ENCODE results near the gene CDRT15.
"Not testable (repeated sequence)": the region's sequence is repeated elsewhere in the genome, so short reads cannot be mapped to it uniquely, and the experiment has no call there.

CDRT15 gene

DNA sequence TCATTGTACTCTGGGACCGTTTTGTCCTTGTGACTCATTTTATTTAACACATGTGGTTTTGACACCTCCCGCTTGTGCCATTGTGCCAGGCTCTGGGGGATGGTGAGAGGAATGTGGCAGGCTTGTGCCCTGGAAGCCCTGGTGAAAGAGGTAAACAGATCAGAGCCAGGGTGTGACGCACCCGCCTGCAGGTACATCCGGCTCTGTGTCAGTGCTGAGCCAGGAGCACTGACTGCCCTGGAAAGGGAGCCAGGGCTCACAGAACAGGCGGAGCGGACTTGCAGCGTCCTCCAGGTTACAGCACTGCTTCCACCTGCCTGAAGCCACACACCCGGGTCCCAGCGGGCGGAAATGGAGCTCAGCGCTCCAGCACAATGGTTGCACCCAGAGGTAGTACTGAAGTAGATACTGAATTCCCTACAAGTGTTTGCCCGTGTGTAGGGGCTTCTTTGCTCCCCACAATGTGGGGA, 30.6 kb downstream of the CDRT15 start:
- no peak for FAIRE-seq

- FAIRE-seq, result no peak
Measured at GRCh38 chr17:14205380-14205779, 31.3 kb downstream of the CDRT15 start.

DNA sequence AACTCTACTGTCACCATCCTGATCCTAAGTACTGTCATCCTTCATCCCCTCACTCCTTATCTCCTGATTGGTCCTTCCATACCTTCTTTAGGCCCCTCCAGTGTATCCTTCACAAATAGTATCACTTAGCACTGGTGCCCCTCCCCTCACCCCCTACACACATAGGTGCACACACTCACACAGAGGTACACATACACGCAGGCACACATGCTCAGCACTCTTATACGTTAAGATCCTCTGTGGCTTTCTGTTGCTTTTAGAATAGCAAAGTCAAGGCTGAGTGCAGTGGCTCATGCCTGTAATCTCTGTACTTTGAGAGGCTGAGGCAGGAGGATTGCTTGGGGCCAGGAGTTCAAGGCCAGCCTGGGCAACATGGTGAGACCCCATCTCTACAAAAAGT, 32.1 kb downstream of the CDRT15 start:
- FAIRE-seq, result no peak

DNA sequence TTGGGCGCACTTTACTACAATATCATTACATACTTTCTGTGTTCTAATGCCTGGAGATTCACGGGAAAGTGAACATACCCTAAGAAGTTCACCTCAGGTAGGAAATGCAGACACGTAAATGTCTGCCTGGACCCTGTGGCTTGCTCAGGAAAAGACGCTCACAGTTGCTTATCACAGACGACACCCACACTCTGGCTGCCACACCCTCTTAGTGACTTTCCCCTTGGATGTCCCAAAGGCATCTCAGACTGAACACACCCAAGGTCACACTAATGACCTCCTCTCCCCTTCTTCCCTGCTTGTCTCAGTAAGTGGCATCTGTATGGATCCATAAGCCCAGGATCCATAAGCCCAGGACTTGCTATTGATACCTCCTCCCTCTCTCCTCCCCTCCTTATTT, 32.6 kb downstream of the CDRT15 start:
- no peak for FAIRE-seq

GRCh38 chr17:14203388-14203787, 33.3 kb downstream of the CDRT15 start:
- no peak for FAIRE-seq

GRCh38 chr17:14202388-14203166, 34.1 kb downstream of the CDRT15 start:
- FAIRE-seq, result no peak

GRCh38 chr17:14201988-14202380, 34.7 kb downstream of the CDRT15 start:
- no peak for FAIRE-seq

DNA sequence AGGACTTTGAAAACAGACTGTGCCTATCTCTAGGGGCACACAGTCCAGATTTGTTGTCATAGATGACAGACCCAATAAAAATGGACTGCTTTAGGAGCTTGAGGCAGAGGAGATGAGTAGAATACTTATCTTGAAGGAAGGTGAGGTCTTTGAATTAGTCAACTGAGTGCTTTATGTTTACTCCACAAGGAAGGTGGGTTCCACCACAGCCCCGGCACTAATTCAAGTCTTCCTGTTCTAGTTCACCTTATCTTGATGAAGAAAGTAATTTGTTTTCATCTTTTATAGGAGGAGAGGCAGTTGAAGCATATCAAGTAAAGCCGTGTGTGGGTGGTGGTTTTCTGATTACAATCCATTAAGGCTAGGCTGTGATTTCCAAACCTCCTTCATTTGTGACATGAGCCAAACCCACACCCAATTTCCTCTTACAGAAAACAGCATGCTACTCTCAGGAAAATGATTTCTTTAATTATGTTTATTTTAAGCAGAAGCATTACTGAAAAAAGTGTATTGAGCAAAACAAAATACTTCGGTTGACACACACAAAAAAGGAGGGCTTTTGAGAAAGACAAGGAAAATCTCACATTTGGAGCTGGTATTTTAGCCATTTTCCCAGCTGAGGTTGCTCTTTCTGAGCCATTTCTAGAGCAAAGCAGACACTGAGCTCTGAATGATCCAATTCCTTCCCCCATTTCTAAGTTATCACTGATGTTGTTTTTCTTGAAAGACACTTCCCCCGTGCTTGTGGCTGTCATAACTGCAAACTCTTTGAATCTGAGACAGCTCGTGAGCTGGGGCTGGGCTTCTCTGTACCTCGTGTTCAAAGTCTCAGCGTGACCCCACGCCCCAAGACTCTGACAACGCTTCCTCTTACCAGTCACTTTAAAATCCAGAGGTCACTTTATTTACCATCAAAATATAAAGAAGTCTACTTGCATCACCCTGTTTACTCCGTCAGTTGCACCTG, 35.4 kb downstream of the CDRT15 start:
- no peak for FAIRE-seq

GRCh38 chr17:14200354-14200753, 36.3 kb downstream of the CDRT15 start:
- no peak for FAIRE-seq

- FAIRE-seq, result no peak
Measured at GRCh38 chr17:14199601-14200000, 37.1 kb downstream of the CDRT15 start.

DNA sequence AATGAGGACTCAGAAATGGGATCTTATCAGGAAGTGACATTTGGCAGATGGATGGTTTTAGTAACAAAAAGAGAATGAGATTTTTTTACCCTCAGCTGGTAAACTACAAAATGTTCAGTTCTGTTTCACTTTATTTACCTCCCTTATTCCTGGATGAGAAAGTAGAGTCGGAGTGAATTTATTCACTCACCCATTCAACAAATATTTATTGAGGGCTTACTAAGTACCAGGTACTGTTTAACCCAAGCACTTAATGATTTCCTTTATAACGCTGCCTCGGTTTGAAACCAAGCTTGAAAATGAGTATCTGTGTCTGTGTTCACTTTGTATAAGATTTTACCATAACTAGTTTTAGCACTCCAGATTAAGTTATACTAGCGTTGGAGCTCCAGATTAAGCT, 38.1 kb downstream of the CDRT15 start:
- no peak for FAIRE-seq

DNA sequence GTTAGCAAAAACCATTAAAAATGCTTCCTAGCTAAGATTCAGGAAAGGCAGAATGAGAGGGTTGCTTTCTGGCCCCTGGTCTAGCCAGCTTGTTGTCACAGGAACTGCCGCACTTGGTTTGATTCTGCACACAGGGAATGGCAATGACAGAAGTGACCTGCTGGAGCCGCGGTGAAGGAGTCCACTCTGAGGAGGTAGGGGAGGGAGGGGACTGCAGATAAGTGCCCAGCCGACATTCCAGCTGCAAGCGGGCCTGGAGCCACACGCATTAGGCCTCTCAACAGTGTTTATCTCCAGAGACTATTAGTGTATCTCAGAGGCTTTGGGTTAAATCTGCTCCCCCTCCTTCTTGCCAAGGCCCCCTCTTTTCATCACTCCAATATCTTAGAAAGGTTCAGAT, 38.6 kb downstream of the CDRT15 start:
- no peak for FAIRE-seq

DNA sequence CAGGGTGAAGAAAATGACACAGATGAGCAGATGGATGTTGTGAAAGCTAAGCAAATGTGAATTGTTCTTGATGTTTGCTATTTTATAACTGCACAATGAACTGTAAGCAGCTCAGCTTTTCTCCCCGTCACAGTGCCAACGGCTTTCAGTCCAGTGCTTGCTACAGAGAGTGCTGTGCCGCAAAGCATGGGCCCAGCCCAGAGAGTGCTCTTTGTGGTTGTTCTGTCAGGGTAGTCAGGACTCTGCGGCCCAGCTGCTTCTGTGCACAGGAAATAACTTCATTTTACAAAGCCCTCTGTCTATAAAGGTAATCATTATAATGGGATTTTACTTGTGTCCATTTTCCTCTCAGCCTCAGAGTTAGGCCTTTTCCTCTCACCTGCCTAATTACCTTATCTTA, 39.1 kb downstream of the CDRT15 start:
- FAIRE-seq, result no peak

DNA sequence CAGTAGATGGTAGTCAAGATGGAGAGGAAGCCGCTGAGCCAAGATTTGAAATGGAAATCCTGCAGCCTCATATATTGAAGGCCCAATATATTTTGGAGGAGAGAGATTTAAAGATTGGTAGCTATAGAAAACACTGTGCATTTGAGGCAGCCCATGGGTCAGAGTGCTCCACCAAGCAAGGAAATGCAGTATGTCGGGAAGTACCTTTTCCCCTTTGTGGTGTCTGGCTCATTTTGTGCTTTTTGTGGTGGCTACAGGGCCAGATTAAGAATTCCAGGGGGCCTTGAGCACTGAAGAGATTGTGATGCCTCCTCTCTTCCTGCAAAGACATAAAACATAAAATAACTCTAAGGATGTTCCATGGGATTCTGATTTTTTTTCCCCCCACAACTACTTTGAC, 39.6 kb downstream of the CDRT15 start:
- FAIRE-seq, result no peak

- no peak for FAIRE-seq
Measured at GRCh38 chr17:14196377-14196997, 40.2 kb downstream of the CDRT15 start.

DNA sequence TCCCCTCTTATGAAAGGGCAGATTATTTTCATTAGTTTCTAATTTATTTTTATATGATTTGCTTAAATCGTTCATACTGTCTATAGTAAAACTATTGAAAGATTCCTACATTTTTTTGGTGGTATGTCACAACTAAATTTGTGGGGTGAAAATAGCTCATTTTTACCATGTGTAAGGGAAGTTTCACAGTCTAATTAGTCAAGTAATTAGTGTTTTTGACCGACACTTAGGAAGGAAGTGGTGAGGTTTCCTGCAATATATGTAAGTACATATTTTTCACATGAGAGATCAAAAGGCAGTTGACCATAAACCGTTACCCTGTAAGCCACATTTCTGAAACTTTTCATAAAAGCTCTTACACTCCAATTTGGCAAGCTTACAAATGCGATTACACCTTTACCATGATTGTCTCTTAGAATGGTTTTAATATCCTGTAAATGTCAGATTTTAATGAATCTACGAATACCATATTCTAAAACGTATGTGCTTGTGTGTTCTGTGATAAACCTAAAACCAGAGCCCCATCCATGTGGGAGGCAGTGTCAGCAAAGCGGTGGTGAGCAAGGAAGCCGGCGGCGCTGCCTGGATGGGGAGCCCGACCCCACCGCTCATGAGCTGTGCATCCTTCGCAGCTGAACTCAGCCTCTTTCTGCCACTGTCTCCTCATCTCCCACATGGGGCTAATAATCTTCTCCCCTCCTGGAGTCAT, 43.9 kb downstream of the CDRT15 start:
- not testable (repeated sequence) for FAIRE-seq

GRCh38 chr17:14192039-14192438, 44.6 kb downstream of the CDRT15 start:
- not testable (repeated sequence) for FAIRE-seq

DNA sequence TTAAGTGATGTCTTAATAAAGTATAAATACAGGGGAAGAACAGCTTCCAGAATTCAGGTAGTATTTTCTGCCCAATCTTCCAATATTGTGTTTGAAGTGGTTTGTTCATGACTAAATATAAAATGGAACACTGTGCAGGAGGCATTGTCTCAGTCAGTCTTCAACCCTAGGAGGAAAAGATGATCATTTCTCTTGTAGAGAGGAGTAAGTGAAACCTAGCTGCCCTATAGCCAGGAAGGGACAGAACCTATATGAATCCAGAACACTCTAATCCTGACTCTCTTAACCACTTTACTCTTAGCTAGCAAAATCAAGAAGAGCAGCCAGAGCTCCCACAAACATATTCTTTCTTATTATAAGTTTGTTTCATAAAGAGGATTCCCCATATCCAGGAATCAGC, 45.2 kb downstream of the CDRT15 start:
- not testable (repeated sequence) for FAIRE-seq

DNA sequence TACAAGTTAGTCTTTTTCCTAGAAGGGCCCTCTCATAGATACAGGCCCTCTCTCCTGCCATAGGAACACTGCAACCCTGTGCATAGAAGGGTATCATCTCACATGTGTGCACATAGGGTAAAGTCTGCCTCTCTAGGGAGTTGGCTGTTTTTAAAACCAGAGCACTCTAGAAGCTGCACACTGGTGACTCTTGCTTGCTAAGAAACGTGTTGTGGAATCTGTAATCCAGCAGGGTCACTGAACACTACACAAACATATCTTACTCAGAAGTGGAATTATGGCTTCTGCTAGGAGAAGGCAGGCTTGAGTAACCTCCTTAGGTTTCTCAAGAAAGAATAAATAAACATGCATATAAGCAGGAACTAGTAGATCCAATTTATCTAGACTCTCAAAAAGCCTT, 45.9 kb downstream of the CDRT15 start:
- not testable (repeated sequence) for FAIRE-seq

- FAIRE-seq, result not testable (repeated sequence)
Measured at GRCh38 chr17:14186443-14186842, 50.2 kb downstream of the CDRT15 start.
